Measurements from ENCODE around the gene KRTAP20-1.

Gene KRTAP20-1, protein sequence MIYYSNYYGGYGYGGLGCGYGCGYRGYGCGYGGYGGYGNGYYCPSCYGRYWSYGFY

DNA sequence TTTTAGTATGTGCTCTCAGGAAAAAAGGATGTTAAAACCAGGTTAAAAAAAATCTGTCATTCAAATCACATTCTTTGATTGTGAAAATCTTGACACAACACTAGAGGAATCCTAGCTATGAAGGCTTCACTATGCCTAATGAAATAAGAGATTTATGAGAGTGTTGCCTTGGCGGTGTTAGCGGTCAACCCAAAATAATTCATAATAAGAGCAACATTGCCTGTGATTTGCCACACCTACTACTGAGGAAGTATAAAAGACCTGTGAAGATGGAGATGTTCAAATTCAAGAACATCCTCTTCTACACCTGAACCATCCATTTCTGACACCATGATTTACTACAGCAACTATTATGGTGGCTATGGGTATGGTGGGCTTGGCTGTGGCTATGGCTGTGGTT is at the start of gene KRTAP20-1:
KRTAP20-1 (plus strand) TSS at position 301 of the 400 bp plus-strand sequence; CDS start at position 331, 30 bp downstream.
- no peak for DNase-seq (ENCODE audit: low read depth in 1 of 2, low spot score in 1 of 2)

DNA sequence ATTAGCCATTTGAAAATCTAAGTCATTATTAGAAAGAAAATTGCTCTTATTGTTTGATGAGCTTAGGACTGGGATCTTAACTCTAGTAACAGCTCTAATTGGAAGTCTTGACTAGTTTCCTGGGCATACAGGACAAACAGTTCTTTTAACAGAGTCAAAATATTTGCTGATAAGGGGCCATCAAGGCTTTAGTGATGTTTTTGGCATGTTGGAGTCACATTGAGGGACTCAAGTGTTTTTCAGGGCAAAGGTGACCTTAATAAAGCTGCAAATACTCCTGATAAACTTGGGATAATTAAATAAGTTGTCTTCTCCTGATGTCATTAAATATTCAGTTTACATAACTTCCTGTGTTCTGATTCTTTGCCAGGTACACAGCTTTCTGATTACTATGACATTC is 48.6 kb upstream of the KRTAP20-1 start:
- no peak for DNase-seq (ENCODE audit: low read depth in 1 of 2, low spot score in 1 of 2)

DNA sequence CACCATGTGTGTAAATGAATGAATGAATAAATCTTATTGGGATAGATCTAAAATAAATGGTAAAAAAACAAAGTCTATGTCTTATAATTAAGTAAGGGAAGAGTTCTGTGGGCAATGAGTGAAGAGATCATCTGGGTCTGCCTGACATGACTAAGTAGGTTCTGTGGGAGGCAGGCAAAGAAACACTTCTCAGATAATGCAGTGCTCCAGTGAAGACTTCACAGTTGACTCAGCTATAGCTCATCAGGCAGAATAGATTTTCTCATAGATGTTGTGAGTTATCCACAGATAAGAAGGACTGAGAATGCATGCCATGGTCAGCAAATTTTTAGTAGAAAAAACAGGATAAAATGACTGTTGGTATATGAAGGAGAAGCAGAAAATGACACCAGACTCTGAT is 38.5 kb upstream of the KRTAP20-1 start:
- no peak for DNase-seq (ENCODE audit: low read depth in 1 of 2, low spot score in 1 of 2)

DNA sequence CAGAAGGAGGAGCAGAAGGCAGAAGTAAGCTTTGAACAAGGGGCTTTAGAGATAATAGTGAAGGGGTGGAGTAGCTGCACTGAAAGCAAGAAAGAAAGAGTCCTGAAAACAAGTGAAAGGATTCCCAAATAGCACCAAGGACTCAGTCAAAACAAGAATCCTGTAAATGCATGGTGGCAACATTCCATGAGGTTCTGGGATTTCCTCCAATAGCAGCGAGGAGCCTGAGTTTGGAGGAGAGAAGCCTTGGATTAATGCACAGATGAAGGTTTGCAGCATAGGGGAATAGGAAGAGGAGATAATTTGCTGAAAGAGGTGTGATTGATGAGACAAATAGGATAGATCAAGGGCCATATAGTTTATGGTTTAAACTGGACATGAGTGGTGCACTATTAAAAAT is 36.9 kb upstream of the KRTAP20-1 start:
- no peak for DNase-seq (ENCODE audit: low read depth in 1 of 2, low spot score in 1 of 2)

DNA sequence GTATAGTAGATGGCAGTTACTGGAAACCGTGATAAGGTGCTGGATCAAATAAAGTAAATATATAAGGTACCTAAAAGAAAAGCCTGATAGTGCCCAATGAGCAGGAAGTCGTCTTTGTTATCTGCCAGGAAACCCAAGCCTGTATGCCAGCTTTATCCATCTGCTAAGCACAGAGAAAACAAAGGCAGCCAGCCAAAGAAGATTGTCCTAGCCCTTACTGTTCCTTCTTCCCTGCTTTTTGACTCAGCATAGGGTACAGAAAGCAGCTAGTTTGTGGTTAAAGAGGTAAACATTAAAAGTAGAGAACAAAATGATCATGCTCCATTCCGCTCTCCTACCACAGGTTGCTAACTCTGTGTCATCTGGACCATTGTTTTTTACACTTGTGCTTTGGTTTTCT is 36.1 kb upstream of the KRTAP20-1 start:
- DNase-seq (ENCODE audit: low read depth in 1 of 2, low spot score in 1 of 2) = no peak

DNA sequence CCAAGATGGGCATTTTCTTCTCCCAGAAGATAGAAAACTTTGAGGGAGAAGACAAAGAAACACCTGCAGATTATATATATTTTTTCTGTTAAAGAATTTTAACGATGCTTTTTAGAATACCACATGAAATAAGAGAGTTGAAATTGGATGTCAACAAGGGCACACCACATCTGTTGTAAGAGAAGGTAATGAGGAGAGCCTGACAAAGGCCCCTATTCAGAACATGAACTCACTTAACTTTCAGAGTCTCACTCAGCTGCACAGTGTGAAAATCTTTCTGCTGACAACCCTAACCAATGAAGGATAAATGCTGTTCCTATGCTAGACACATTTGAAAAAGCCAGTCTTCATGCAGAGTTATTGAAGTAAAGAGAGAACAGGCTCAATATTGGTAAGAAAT is 33.4 kb upstream of the KRTAP20-1 start:
- DNase-seq (ENCODE audit: low read depth in 1 of 2, low spot score in 1 of 2) = no peak

DNA sequence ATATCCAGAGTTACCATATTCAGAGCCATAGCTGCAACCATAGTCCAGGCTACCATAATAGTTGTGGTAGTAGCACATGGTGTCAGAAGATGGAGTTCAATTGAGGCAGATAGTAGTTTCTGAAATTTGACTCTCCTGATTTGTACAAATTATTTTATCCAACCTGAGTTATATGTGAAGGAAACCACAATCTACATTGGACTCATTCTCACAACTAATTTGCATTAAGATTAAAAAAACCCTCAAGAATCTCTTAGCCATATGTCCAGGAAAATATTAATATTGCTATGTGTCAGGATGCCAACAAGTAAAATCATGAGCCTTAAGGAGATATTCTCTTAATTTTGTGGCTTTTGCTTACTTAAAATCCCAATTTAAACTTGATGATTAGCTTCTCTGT is 25.9 kb upstream of the KRTAP20-1 start, which contains the start of gene KRTAP22-2:
KRTAP22-2 (minus strand) TSS at position 101 of the 400 bp plus-strand sequence.
- no peak for DNase-seq (ENCODE audit: low read depth in 1 of 2, low spot score in 1 of 2)

DNA sequence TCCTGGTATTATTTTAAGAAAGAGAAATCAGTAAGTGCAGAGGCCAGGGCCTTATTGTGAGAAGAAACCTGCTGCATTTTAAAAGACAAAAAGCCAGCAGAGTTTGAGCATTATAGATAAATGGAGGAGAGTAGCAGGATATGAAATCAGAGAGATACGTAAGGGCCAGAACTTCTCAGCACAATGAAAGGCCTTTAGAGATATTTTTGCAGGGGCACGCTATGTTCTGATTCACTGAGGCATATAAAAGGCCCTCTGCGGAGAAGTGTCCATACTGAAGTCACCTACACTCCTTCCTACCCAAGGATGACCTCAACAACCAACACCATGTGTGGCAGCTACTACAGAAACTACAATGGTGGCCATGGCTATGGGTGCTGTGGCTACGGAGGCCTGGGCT is 24.1 kb upstream of the KRTAP20-1 start, which contains the start of gene KRTAP6-3:
KRTAP6-3 (plus strand) TSS at position 301 of the 400 bp plus-strand sequence; CDS start at position 307, 6 bp downstream.
- no peak for DNase-seq (ENCODE audit: low read depth in 1 of 2, low spot score in 1 of 2)

DNA sequence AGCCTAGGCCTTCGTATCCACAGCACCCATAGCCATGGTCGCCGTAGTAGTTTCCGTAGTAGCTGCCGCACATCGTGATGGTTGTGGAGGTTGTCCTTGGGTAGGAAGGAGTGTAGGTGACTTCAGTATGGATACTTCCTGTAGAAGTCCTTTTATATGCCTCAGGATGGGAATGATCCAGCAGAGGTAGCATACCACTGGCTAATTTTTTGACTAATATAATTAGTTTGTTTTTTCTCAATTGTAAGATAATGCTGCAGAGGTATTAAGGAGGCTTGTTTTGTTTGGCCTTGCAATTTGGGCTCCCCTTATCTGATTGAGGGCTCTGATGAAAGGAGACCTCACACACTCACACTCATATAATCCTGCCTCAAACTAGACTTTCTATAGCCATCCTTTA is 17.4 kb upstream of the KRTAP20-1 start, which contains the start of gene KRTAP6-2:
KRTAP6-2 (minus strand) TSS at position 101 of the 400 bp plus-strand sequence; CDS start at position 73, 28 bp downstream.
- DNase-seq (ENCODE audit: low read depth in 1 of 2, low spot score in 1 of 2) = no peak

DNA sequence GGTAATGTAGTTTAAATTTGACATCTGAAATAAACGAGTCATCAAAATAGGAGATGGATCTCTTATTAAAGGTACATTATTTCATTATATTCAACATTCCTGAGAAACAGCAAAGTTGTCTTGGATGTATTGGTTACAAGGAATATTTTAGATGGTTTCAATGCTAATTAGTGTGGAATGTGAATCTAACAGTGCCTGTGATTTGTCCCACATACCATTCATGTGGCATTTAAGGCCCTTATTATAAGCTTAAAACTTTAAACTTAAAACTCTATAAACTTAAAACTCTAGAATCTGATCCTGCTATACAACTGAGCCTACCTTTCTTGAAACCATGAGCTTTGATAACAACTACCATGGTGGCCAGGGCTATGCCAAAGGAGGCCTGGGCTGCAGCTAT is 15.4 kb upstream of the KRTAP20-1 start, which contains the start of gene KRTAP22-1:
KRTAP22-1 (plus strand) TSS at position 301 of the 400 bp plus-strand sequence.
- DNase-seq (ENCODE audit: low read depth in 1 of 2, low spot score in 1 of 2) = no peak

DNA sequence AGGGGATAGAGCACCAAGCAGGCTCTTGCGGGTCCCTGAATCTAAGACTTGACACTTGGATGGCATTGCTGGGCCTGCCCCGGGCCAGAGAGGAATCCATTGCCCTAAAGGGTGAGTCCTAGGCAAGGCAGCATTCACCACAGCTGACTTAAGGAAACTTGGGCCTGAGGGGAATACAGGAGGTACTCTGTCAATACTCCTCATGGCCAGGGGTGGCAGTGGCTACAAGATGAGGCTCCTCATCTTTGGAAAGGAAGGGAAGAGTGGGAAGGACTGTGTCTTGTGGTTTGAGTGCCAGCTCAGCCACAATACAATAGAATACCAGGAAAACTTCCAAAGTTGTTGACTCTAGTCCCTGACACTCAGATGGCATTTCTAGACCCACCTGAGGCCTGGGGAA is 10.3 kb upstream of the KRTAP20-1 start:
- DNase-seq (ENCODE audit: low read depth in 1 of 2, low spot score in 1 of 2) = no peak

DNA sequence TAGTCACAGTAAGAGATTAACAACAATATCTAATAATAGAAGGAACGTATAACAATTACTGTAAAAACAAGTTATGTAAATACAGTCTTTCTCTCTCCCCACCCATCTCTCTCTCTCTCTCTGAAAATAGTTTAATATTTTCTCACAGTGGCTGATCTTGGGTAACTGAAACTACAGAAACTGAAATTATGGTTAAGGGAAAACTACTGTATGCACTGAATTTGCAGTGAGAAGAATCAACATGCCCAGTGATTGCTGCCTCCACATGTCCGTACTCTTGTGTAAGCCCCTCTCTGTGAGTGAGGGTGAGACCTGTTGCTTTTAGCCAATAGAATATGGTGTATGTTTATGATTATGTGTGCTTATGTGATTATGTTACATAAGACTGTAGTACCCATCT is 4.1 kb upstream of the KRTAP20-1 start:
- no peak for DNase-seq (ENCODE audit: low read depth in 1 of 2, low spot score in 1 of 2)

DNA sequence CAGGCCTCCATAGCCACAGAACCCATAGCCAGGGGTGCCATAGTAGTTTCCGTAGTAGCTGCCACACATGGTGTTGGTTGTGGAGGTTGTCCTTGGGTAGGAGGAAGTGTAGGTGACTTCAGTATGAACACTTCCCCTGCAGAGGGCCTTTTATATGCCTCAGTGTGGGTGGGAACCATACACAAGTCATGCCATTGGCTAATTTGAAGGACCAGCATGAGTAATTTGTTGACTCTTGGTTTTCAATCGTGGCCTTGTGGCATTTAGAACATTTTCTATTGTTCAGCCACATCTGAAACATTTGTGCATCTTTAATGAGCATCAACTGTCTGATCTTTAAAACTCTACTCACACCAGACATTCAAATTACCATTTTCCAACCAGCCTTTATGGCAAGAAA is 2.4 kb upstream of the KRTAP20-1 start, which contains the start of gene KRTAP6-1:
KRTAP6-1 (minus strand) TSS at position 95 of the 400 bp plus-strand sequence; CDS start at position 69, 26 bp downstream.
- no peak for DNase-seq (ENCODE audit: low read depth in 1 of 2, low spot score in 1 of 2)

DNA sequence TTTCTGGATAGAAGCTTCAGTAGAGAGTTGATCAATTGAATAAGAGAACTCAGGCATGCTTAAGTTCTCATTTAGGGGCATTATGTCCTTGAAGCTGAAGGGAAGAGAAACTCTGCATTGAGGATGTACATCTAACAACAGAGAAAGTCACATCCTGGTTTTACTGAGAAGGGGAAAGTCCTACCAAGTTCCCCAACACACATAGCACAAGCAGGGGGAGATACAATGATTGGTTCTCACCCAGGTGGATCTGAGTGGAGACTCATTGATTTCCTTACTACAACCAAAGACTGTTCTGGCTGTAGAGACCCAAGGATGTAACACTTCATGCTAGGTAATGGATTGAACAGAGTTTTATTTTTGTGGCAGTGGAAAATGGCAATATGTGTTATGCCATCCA is 1.0 kb upstream of the KRTAP20-1 start:
- no peak for DNase-seq (ENCODE audit: low read depth in 1 of 2, low spot score in 1 of 2)

DNA sequence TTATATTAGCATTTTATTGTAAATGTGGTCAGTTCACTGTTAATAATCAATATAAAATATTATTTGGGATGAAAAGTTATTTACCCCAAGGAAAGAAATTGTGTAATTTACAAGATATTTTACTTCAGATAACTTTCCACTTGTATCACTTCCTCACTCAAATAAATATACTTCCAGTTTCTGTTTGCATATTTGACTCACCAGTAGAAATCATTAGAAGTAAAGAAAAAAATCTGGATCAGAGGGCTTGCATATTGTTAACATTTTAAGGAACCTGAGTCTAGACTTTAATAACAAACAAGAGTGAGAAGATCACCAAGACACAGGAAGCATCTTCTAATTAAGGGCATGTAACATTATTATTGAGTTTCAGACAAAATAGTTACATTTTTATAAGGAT is 3.9 kb downstream of the KRTAP20-1 start:
- no peak for DNase-seq (ENCODE audit: low read depth in 1 of 2, low spot score in 1 of 2)

DNA sequence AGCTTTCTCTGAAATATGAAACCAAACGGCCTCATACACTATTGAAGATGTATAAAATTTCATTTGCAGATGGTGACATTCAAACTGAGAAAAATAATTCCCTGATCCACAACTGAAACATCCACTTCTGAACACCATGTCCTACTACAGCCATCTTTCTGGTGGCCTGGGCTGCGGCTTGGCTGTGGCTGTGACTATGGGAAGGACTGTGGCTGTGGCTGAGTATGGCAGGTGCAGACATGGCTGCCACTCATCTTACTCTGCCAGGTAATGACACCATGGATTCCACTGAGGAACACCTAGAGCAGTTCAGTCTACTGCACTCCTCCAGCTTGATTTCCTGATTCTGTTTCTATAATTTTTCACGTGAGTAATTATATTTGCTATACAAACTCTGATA is 4.3 kb downstream of the KRTAP20-1 start, which contains the start of gene KRTAP20-4:
KRTAP20-4 (plus strand) TSS at position 106 of the 400 bp plus-strand sequence.
- DNase-seq (ENCODE audit: low read depth in 1 of 2, low spot score in 1 of 2) = no peak

DNA sequence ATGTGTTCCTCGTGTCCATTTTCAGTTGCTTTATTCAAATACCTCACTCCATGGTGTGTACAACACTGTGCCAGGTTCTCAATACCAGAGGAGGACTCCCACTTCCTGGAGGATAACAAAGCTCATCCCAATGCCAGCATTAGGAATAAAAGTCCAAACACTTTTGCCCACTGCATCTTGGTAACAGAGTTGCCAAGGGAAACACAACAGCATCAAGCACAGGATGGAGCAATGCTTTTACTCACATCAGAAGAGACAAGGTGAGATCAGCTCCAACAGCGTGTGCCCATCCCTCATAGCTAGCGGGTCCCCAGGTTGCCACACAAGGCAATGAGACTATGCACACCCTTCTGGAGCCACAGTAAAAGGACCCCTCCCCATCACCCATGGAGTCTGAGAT is 7.1 kb downstream of the KRTAP20-1 start:
- no peak for DNase-seq (ENCODE audit: low read depth in 1 of 2, low spot score in 1 of 2)

DNA sequence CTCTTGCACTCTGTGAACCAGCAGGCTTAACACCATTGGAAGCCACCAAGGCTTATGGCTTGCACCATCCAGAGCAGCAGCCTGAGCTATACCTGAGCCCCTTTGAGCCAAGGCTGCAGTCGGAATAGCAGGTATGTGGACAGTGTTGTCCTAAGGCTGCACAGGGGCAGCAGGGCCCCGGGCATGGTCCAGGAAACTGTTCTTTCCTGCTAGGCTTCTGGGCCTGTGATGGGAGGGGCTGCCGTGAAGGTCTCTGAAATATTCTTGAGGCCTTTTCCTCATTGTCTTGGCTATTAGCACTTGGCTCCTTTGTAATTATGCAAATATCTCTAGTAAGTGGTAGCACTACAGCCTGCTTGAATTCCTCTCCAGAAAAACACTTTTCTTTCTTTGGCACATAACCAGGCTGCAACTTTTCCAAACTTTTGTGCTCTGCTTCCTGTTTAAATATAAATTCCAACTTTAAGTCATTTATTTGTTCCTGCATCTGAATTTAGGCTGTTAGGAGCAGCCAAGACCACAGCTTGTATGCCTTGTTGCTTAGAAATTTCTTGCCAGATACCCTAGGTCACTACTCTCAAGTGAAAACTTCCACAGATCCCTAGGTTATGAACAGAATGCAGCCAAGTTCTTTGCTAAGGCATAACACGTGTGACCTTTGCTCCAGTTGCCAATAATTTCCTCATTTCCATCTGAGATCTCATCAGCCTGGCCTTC is 9.4 kb downstream of the KRTAP20-1 start:
- no peak for DNase-seq (ENCODE audit: low read depth in 1 of 2, low spot score in 1 of 2)

DNA sequence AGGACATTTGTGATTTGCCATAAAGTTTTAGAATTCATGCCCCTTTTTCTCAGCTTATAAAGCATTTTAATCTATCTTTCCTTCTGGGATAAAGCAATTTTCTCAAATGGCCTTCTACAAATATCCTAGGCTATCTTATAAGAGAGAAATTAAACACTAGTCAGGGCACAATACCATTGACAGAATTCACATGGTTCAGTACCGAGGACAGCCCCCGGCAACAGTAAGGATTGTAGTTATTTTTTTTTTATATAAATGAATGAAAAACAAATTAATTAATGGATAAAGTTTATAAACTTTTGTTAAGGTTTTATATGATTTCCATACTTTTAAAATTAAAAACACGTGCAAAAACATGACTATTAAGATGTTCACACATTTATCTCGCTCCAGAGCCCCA is 11.9 kb downstream of the KRTAP20-1 start:
- DNase-seq (ENCODE audit: low read depth in 1 of 2, low spot score in 1 of 2) = no peak

DNA sequence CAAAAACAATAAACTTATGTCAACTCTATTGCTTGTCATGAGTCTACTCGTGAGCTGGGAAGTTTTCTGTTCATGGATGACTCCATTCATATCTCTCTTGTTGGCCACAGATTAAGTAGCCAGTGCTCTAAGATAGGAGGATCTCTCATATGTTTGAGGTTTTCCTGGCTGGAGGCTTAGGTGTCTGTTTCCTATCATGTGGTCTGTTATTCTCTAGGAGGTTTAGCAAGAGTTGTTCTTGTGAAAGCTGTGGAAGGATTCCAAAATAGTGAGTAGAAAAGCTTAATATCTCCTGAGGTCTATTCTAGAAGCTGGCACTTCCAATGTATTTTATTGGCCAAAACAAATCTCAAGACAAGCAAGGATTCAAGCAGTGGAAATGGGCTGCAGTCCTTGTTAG is 13.0 kb downstream of the KRTAP20-1 start:
- DNase-seq (ENCODE audit: low read depth in 1 of 2, low spot score in 1 of 2) = no peak

DNA sequence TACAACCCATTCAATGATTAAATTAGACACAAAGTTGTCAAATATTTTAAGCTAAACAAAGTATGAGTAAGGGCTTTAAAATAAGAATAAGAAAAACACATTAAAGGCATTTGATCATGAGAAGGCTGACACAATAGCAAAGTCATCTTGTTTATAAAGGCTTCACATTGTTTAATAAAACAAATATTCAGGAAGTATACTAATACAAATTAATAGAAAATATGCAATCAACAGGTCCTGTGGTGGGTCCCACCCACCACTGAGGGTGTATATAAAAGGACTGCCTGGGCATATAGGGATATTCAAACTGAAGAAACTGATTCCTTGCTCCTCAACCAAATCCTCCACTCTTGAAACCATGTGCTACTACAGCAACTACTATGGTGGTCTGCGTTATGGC is 18.7 kb downstream of the KRTAP20-1 start, which contains the start of gene KRTAP20-2:
KRTAP20-2 (plus strand) TSS at position 301 of the 400 bp plus-strand sequence; CDS start at position 359, 58 bp downstream.
- no peak for DNase-seq (ENCODE audit: low read depth in 1 of 2, low spot score in 1 of 2)

DNA sequence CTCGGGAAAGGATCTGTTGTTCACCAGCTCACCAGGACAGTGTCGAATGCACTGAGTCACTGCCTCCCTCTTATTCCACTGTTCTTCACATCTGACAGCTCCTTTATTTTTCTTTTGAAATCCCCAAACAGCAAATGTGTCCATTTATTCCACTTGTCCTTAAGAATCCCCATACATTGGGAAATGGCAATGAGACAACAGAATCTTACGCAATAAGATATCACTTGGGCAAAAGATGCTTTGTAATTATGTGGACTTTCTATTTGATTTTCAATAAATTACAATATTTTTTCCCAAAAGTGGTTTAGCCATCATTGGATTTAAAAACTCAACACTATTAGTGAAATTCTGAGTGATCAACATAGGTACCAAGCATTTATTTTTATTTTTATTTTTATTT is 22.5 kb downstream of the KRTAP20-1 start:
- DNase-seq (ENCODE audit: low read depth in 1 of 2, low spot score in 1 of 2) = no peak

Data from stimulated activated CD4-positive, alpha-beta T cell treated with anti-CD3 and anti-CD28 coated beads, Interleukin-15, amount 100 ng/mL, for 1 hour (primary cell).